Neuronal stem cell (in vitro differentiated cells): ENCODE measurements around the gene LMTK2.

Experiments
- DNase-seq: peaks from one replicate; pipeline ENCODE4 v3.0.0-alpha.2; 2013; ENCODE audit warnings: low spot score
- H2AFZ ChIP-seq: one replicate; pipeline ENCODE4 v1.6.1; 2013; ENCODE audit warnings: mild to moderate bottlenecking, low read length, inconsistent platforms
- H2AK5ac ChIP-seq: 2 replicates; pipeline ENCODE4 v1.6.1; 2013; ENCODE audit warnings: low read depth, mild to moderate bottlenecking, inconsistent platforms, low read length, moderate library complexity, mixed read lengths
- H2BK120ac ChIP-seq: 2 replicates; pipeline ENCODE4 v1.6.1; 2013; ENCODE audit warnings: low read depth, mild to moderate bottlenecking, inconsistent platforms, low read length, moderate library complexity, mixed read lengths
- H2BK12ac ChIP-seq: one replicate; pipeline ENCODE4 v1.6.1; 2013; ENCODE audit warnings: low read length, inconsistent platforms
- H2BK15ac ChIP-seq: 2 replicates; pipeline ENCODE4 v1.6.1; 2013; ENCODE audit warnings: mild to moderate bottlenecking, low read length, inconsistent platforms, mixed read lengths
- H2BK5ac ChIP-seq: one replicate; pipeline ENCODE4 v1.6.1; 2013; ENCODE audit warnings: inconsistent platforms, mild to moderate bottlenecking, low read length, moderate library complexity
- H3K14ac ChIP-seq: one replicate; pipeline ENCODE4 v1.6.1; 2013; ENCODE audit warnings: low read length, inconsistent platforms
- H3K18ac ChIP-seq: 2 replicates; pipeline ENCODE4 v1.6.1; 2013; ENCODE audit warnings: low read length, inconsistent platforms
- H3K23ac ChIP-seq: 2 replicates; pipeline ENCODE4 v1.6.1; 2013; ENCODE audit warnings: low read depth, mild to moderate bottlenecking, mixed read lengths, low read length, inconsistent platforms; ENCODE audit not compliant: poor library complexity
- H3K27ac ChIP-seq: replicated peaks from 3 replicates; pipeline ENCODE4 v1.5.1; 2013; ENCODE audit warnings: low read length, inconsistent platforms
- H3K27me3 ChIP-seq, 3 experiments: 2 replicates each; pipeline ENCODE4 v1.6.1; 2013; ENCODE audit warnings: low read length in 3 of 3, mild to moderate bottlenecking in 2 of 3, inconsistent platforms in 1 of 3, low read depth in 1 of 3, mixed read lengths in 1 of 3, moderate library complexity in 1 of 3; ENCODE audit not compliant: control insufficient read depth in 3 of 3, insufficient read depth in 3 of 3
- H3K36me3 ChIP-seq, 2 donors: replicated peaks in 1 of 2; 2 replicates each; pipeline ENCODE4 v1.6.1; 2013; ENCODE audit warnings: low read length in 2 of 2; ENCODE audit not compliant: control insufficient read depth in 2 of 2, insufficient read depth in 2 of 2
- H3K4ac ChIP-seq: 2 replicates; pipeline ENCODE4 v1.6.1; 2013; ENCODE audit warnings: inconsistent platforms, mild to moderate bottlenecking, low read length, moderate library complexity
- H3K4me1 ChIP-seq, 2 donors: 1 replicate in 1 of 2; 2 replicates in 1 of 2; pipeline ENCODE4 v1.6.1; 2013; ENCODE audit warnings: low read length in 2 of 2, low read depth in 1 of 2; ENCODE audit not compliant: control insufficient read depth in 2 of 2, insufficient read depth in 1 of 2
- H3K4me2 ChIP-seq: one replicate; pipeline ENCODE4 v1.6.1; 2013; ENCODE audit warnings: mild to moderate bottlenecking, low read length, inconsistent platforms; ENCODE audit not compliant: insufficient read depth, poor library complexity, severe bottlenecking
- H3K4me3 ChIP-seq, 2 donors: 2 replicates each; pipeline ENCODE4 v1.5.1; 2013; ENCODE audit warnings: low read length in 2 of 2, mild to moderate bottlenecking in 2 of 2, inconsistent platforms in 1 of 2, moderate library complexity in 1 of 2
- H3K79me1 ChIP-seq: one replicate; pipeline ENCODE4 v1.6.1; 2013; ENCODE audit warnings: low read depth, mild to moderate bottlenecking, inconsistent platforms, low read length, moderate library complexity
- H3K9ac ChIP-seq: one replicate; pipeline ENCODE4 v1.6.1; 2013; ENCODE audit warnings: mild to moderate bottlenecking, low read depth, low read length, inconsistent platforms; ENCODE audit not compliant: poor library complexity
- H3K9me3 ChIP-seq, 2 donors: replicated peaks in 1 of 2; 2 replicates each; pipeline versions ENCODE3 to v1.6.1; 2013; ENCODE audit warnings: low read length in 2 of 2, mild to moderate bottlenecking in 2 of 2, inconsistent platforms in 1 of 2, low read depth in 1 of 2, mixed read lengths in 1 of 2, moderate library complexity in 1 of 2; ENCODE audit not compliant: control insufficient read depth in 2 of 2, insufficient read depth in 1 of 2
- H4K8ac ChIP-seq: one replicate; pipeline ENCODE4 v1.6.1; 2013; ENCODE audit warnings: low read depth, mild to moderate bottlenecking, inconsistent platforms, low read length, moderate library complexity
- H4K91ac ChIP-seq: one replicate; pipeline ENCODE4 v1.6.1; 2013; ENCODE audit warnings: low read length, low read depth, mild to moderate bottlenecking, inconsistent platforms; ENCODE audit not compliant: poor library complexity
- WGBS, 2 donors: extraction: QIAGEN DNeasy Blood & Tissue Kit; methylation state at CpG; one replicate each; pipeline ENCODE4 v1.1.7; 2013; ENCODE audit warnings: missing lambda C conversion rate in 2 of 2, mixed read lengths in 1 of 2; ENCODE audit not compliant: insufficient read length in 2 of 2, insufficient replicate concordance in 1 of 2; ENCODE audit errors: extremely low coverage in 2 of 2; 5-methylcytosine and 5-hydroxymethylcytosine counted together

LMTK2 gene

GRCh38 chr7:98213296-98213887, 106.7 kb downstream of the LMTK2 start:
- Histone ChIP-seq H3K4me2 (no peak overlapping the region), H2BK15ac (no peak overlapping the region), H2AFZ (no peak overlapping the region), H3K27me3 (no peaks in the 10 kb centered on the region), H4K91ac (no peak overlapping the region), H3K9ac (no peak overlapping the region), H3K4me1 (peaks cover 3 to 14% of the 10 kb centered on the region in 2 donors), H3K4ac (no peak overlapping the region), H3K27ac (no peak overlapping the region), H2BK120ac (peak overlapping the region; percentile 1), H2BK12ac (peak overlapping the region; percentile 7), H3K14ac (peak overlapping the region; percentile 82), H3K79me1 (peaks cover 5% of the 10 kb centered on the region), H3K9me3 (no peaks in the 10 kb centered on the region), H3K18ac (peak overlapping the region; percentile 57), H2AK5ac (peak overlapping the region; percentile 97), H3K4me3 (no peak overlapping the region), H3K36me3 (peaks cover 0 to 15% of the 10 kb centered on the region in 2 donors), H3K23ac (no peak overlapping the region), H4K8ac (no peak overlapping the region), H2BK5ac (no peak overlapping the region)
- no CpG with 5 or more reads among the region's 8 CpGs for WGBS, 2 donors
- DNase-seq, result no peak

DNA sequence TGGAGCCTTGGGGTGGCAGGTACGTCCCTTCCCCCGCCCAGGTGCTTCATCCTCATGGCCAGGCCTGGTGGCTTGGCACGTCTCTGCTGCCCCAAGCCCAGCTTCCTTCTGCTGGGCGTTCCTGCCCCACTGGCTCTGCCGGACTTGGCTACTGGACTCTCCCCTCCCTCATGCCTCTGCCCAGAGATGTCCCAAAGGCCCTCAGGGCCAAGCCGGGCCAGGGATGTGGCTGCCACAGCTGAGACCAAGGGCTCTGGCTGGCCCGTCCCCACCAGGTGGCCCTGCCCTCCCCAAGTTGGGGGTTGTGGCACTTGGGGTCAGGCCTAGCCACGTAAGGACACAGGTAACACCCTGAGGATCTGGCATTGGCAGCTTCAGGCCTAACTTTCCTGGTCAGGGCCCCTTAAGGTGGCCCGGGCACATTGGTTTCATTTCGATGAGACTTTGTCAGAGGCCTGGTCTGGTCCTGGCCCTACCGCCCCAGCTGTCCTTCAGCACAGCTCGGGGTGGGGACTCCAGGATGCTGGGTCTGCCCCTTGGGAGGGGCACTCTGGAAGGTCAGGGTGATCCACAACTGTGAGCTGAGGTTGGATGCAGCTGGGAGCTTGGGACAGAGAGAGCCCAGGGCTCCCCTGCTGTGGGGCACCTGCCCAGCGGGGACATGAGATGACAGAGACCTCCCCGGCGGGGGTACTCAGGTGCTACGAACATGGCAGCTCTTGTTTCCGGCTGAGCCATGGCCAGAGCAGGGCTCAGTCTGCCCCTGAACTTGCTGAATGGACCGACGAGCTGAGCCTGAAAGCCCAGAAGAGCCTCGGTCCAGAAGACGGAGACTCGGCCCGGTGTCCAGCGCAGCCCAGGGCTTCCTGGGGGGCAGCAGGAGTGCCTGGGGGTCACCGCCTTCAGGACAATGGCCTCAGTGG, 107.5 kb downstream of the LMTK2 start:
- Histone ChIP-seq H2AK5ac (peak overlapping the region; percentile 97), H2BK12ac (peak overlapping the region; percentile 7), H3K4ac (peak overlapping the region; percentile 76), H3K4me1 (peaks cover 3 to 14% of the 10 kb centered on the region in 2 donors), H3K27me3 (no peaks in the 10 kb centered on the region), H3K4me3 (no peak overlapping the region), H3K9ac (peak overlapping the region; percentile 21), H3K27ac (no peak overlapping the region), H3K23ac (no peak overlapping the region), H3K18ac (peak overlapping the region; percentile 80), H3K9me3 (no peaks in the 10 kb centered on the region), H3K4me2 (no peak overlapping the region), H2BK120ac (peak overlapping the region; percentile 8), H2AFZ (no peak overlapping the region), H3K79me1 (peaks cover 5% of the 10 kb centered on the region), H2BK5ac (no peak overlapping the region), H4K91ac (no peak overlapping the region), H3K14ac (peak overlapping the region; percentile 82), H4K8ac (no peak overlapping the region), H2BK15ac (peak overlapping the region; percentile 58), H3K36me3 (peaks cover 0 to 7% of the 10 kb centered on the region in 2 donors)
- DNase-seq, result no peak
- no CpG with 5 or more reads among the region's 25 CpGs for WGBS, 2 donors

GRCh38 chr7:98214811-98215321, 108.2 kb downstream of the LMTK2 start:
- Histone ChIP-seq H2BK5ac (no peak overlapping the region), H3K18ac (peak overlapping the region; percentile 80), H2BK15ac (no peak overlapping the region), H3K4me1 (peaks cover 3 to 14% of the 10 kb centered on the region in 2 donors), H3K14ac (peak overlapping the region; percentile 38), H2BK12ac (no peak overlapping the region), H3K79me1 (peaks cover 5% of the 10 kb centered on the region), H3K36me3 (peaks cover 0 to 6% of the 10 kb centered on the region in 2 donors), H4K8ac (no peak overlapping the region), H3K27me3 (no peaks in the 10 kb centered on the region), H3K9ac (peak overlapping the region; percentile 21), H3K4me3 (no peak overlapping the region), H3K27ac (no peak overlapping the region), H2AFZ (no peak overlapping the region), H3K4me2 (no peak overlapping the region), H3K9me3 (no peaks in the 10 kb centered on the region), H3K23ac (peak overlapping the region; percentile 80), H2AK5ac (peak overlapping the region; percentile 97), H4K91ac (no peak overlapping the region), H3K4ac (no peak overlapping the region), H2BK120ac (peak overlapping the region; percentile 8)
- no peak for DNase-seq
- no CpG with 5 or more reads among the region's 27 CpGs for WGBS, 2 donors
